SH-SY5Y (cell line): ENCODE measurements around the gene HAGH.

Source experiments
- GATA2 ChIP-seq: IDR thresholded peaks from 2 replicates; pipeline ENCODE4 v1.6.1; 2011; ENCODE audit warnings: mild to moderate bottlenecking, low read depth, low read length
- GATA3 ChIP-seq: IDR thresholded peaks from 2 replicates; pipeline ENCODE4 v1.6.1; 2011; ENCODE audit warnings: low read depth, mild to moderate bottlenecking, low read length, moderate library complexity

DNA sequence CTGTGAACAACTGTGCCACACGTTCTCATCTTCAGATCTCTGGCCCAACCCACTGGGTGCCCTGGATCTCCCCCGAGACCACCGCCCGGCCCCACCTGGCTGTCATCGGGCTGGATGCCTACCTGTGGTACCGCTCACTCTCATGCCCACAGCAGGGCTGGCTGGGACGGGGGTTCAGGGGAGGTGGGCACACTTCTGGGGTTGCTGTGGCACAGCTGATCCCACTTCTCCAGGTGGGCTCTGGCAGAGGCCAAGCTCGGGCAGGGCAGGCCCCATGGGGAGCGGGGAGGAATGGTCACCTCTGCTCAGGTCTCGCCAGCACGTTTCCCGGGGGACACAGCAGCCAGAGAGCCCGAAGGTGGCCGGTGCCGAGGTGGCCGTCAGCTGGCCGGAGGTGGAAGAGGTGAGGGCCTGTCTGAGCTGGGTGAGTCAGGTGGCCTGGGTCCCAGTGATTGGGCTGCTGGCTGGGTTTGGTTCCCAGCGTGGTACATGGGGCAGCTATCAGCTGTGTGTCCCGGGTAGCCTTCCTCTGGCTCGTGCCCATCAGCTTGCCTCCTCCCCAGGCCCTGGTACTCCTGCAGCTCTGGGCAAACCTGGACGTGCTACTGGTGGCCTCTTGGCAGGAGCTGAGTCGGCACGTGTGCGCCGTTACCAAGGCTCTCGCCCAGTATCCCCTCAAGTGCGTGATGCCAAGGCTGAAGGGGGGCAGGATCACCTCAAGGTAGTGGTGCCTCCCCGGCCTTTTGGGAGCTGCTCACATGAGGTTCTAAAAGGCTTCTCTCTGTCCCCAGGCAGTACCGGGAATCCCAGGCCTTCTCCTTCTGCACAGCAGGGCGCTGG lies 51.4 kb downstream of the HAGH start:
- TF ChIP-seq GATA2 (no peak), GATA3 (no peak)
